ENCODE data around the gene LGMN. TPM values are rescaled to one million over a fixed set of nuclear protein-coding genes. Genes with fewer than 3 reads are reported as not detected.

LGMN gene
- total RNA-seq, 1 experiment from 2014 or later = 20.0 TPM

DNA sequence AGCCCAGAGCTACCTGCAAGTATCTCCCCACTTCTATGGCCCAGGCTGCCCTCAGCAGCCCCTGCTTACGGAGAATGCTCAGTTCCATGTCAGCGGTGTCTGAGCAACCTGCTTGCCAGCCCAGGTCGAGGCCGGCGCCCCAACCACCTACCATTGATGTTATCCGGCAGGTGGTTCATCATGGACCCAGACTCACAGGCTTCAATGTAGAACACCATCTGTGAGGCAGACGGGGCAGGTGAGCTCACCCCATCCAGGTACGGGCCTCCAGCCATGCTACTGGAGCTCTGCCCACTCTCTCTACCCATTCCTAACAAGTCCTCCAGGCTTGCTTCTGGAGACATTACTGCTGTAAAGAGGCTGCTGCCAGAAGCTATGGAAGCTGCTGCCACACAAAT, 35.8 kb downstream of the LGMN start:
- TF ChIP-seq, protein P1, sequence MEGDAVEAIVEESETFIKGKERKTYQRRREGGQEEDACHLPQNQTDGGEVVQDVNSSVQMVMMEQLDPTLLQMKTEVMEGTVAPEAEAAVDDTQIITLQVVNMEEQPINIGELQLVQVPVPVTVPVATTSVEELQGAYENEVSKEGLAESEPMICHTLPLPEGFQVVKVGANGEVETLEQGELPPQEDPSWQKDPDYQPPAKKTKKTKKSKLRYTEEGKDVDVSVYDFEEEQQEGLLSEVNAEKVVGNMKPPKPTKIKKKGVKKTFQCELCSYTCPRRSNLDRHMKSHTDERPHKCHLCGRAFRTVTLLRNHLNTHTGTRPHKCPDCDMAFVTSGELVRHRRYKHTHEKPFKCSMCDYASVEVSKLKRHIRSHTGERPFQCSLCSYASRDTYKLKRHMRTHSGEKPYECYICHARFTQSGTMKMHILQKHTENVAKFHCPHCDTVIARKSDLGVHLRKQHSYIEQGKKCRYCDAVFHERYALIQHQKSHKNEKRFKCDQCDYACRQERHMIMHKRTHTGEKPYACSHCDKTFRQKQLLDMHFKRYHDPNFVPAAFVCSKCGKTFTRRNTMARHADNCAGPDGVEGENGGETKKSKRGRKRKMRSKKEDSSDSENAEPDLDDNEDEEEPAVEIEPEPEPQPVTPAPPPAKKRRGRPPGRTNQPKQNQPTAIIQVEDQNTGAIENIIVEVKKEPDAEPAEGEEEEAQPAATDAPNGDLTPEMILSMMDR (IDR thresholded peaks at IDR 0.05; ENCODE audit: unreplicated experiment) = no peak
- no peaks in the 10 kb centered on the region for H3K9me3 Mint-ChIP-seq (ENCODE audit: unreplicated experiment)
- no peaks in the 10 kb centered on the region for H3K36me3 Mint-ChIP-seq (ENCODE audit: insufficient read depth, unreplicated experiment)
- no peak for DNase-seq (ENCODE audit: unreplicated experiment)
- CTCF ChIA-PET = interaction anchor here (0.5 to 9.9 kb wide), 5 partner anchors 19 to 79 kb away, joined by 3 to 106 read pairs (median 3); no protein-coding TSS in a partner anchor
- H3K4me3 Mint-ChIP-seq (ENCODE audit: unreplicated experiment) = no peak overlapping the region
- intact Hi-C loops (cut with micrococcal nuclease) = no loop called here
- no peak overlapping the region for H3K27ac Mint-ChIP-seq (ENCODE audit: low read depth, unreplicated experiment)
- no peaks in the 10 kb centered on the region for H3K4me1 Mint-ChIP-seq (ENCODE audit: insufficient read depth, unreplicated experiment)
- POLR2A ChIA-PET = no interaction called here
- no peaks in the 10 kb centered on the region for H3K27me3 Mint-ChIP-seq (ENCODE audit: insufficient read depth, unreplicated experiment)
- BruUV-seq (replicated peaks) = no TSS peak

DNA sequence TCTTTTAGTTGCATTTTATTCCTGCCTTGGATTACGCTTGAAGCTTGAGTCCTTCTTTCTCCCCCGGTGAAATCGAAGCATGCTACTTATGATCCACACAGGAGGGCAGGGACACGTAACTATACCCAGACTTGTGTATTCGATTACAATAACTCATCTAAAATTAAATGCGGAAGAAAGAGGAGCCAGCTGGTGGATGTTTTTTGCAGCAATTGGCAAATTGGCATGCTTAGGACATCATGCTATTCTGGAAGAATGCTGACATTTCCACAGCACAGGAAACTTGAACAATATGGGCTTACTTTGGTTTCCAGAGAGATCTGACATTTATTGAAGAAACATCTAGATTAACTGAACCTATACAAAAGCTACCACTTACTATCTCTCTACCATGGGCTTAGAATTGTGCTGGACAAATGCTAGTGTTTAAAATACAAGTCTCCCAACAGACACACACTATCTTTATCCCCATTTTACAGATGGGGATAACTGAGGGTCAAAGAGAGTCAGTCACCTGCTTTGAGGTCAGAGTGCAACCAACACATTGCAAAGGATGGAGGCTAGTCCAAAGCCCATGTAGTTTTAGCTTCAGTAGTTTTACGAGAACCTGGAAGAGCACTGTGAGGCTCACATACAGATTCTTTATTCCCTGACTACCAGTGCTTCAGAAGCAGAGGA, 36.3 kb downstream of the LGMN start:
- TF ChIP-seq, protein P1 (IDR thresholded peaks at IDR 0.05; ENCODE audit: unreplicated experiment) = no peak
- peaks cover 5% of the 10 kb centered on the region for H3K36me3 Mint-ChIP-seq (ENCODE audit: insufficient read depth, unreplicated experiment)
- no peak overlapping the region for H3K4me3 Mint-ChIP-seq (ENCODE audit: unreplicated experiment)
- ChIA-PET CTCF (interaction anchor here (0.5 to 9.9 kb wide), 4 partner anchors 64 to 79 kb away, joined by 3 to 106 read pairs (median 4); no protein-coding TSS in a partner anchor), POLR2A (no interaction called here)
- no peaks in the 10 kb centered on the region for H3K27me3 Mint-ChIP-seq (ENCODE audit: insufficient read depth, unreplicated experiment)
- no peaks in the 10 kb centered on the region for H3K4me1 Mint-ChIP-seq (ENCODE audit: insufficient read depth, unreplicated experiment)
- intact Hi-C loops (cut with micrococcal nuclease) = no loop called here
- no peak overlapping the region for H3K27ac Mint-ChIP-seq (ENCODE audit: low read depth, unreplicated experiment)
- no peak for DNase-seq (ENCODE audit: unreplicated experiment)
- BruUV-seq (replicated peaks) = no TSS peak
- H3K9me3 Mint-ChIP-seq (ENCODE audit: unreplicated experiment) = no peaks in the 10 kb centered on the region

DNA sequence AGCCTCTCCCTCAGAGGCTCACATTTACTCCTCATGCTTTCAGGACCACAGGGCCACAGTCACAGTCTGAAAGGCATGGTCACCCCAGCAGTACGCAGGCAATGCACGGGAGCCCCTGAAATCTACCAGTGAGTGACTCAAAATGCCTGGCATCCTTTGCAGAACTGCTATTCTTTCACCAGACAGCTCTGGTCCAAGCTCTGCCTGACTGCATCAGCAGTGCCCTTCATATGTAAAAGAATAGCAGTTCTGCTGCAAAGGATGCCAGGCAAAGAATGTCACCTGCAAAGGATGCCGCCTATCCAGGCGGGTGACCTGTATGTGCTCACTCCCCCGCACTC, 38.5 kb downstream of the LGMN start:
- Mint-ChIP-seq H3K27ac (ENCODE audit: low read depth, unreplicated experiment) (no peak overlapping the region), H3K4me1 (ENCODE audit: insufficient read depth, unreplicated experiment) (no peaks in the 10 kb centered on the region), H3K4me3 (ENCODE audit: unreplicated experiment) (no peak overlapping the region), H3K36me3 (ENCODE audit: insufficient read depth, unreplicated experiment) (peaks cover 12% of the 10 kb centered on the region), H3K9me3 (ENCODE audit: unreplicated experiment) (no peaks in the 10 kb centered on the region), H3K27me3 (ENCODE audit: insufficient read depth, unreplicated experiment) (no peaks in the 10 kb centered on the region)
- BruUV-seq (replicated peaks) = no TSS peak
- ChIA-PET POLR2A (interaction anchor here (0.6 to 2.1 kb wide), 3 partner anchors 39 to 508 kb away, joined by 3 to 6 read pairs (median 5); partner anchors contain the start of gene LGMN), CTCF (interaction anchor here (0.7 to 9.9 kb wide), 2 partner anchors 74 to 572 kb away, joined by 3 to 106 read pairs; no protein-coding TSS in a partner anchor)
- TF ChIP-seq, protein P1 (IDR thresholded peaks at IDR 0.05; ENCODE audit: unreplicated experiment) = no peak
- intact Hi-C loops (cut with micrococcal nuclease) = no loop called here
- no peak for DNase-seq (ENCODE audit: unreplicated experiment)

DNA sequence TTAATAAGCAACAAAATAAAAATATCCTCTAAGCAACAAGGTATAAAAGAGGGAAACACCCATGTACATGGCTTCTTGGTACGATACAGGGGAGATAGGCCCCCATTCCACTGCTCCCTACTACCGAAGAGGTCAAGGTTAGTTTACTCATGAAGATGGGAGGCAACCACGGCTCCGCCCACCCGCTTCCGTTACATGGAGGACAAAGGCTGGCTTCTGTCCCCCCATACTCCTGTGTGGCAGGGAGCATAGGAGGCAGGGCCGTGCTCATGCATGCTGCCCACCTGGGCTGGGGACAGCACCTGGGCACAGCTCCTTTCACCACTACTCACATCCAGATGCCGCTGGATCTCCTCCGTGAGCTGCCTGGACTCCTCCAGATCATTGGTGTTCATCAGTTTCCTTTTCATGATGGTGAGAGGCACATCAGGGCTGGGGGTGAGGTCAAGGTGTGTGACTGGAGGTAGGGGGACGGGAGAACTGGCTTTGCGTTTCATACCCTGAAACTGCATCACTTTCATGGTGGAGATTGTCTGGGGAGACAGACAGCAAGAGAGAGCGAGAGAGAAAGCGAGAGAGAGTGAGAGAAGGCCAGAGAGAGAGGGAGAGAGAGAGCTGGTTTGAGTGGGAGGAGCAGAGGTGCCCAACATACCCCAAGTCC, 39.0 kb downstream of the LGMN start:
- CTCF ChIA-PET = interaction anchor here (0.6 to 9.9 kb wide), 4 partner anchors 19 to 80 kb away, joined by 3 to 106 read pairs (median 3); no protein-coding TSS in a partner anchor
- Mint-ChIP-seq H3K27me3 (ENCODE audit: insufficient read depth, unreplicated experiment) (no peaks in the 10 kb centered on the region), H3K4me3 (ENCODE audit: unreplicated experiment) (no peak overlapping the region), H3K9me3 (ENCODE audit: unreplicated experiment) (no peaks in the 10 kb centered on the region), H3K4me1 (ENCODE audit: insufficient read depth, unreplicated experiment) (no peaks in the 10 kb centered on the region), H3K36me3 (ENCODE audit: insufficient read depth, unreplicated experiment) (peaks cover 12% of the 10 kb centered on the region), H3K27ac (ENCODE audit: low read depth, unreplicated experiment) (no peak overlapping the region)
- no TSS peak for BruUV-seq (replicated peaks)
- intact Hi-C loops (cut with micrococcal nuclease) = no loop called here
- POLR2A ChIA-PET = interaction anchor here (0.6 to 2.1 kb wide), 3 partner anchors 39 to 508 kb away, joined by 3 to 6 read pairs (median 5); partner anchors contain the start of gene LGMN
- TF ChIP-seq, protein P1 (IDR thresholded peaks at IDR 0.05; ENCODE audit: unreplicated experiment) = no peak
- DNase-seq (ENCODE audit: unreplicated experiment) = no peak
